ENCODE results near the gene R3HDM2.
A peak's percentile ranks its signal among the peaks of the same experiment; 100 is the strongest.

R3HDM2 gene

DNA sequence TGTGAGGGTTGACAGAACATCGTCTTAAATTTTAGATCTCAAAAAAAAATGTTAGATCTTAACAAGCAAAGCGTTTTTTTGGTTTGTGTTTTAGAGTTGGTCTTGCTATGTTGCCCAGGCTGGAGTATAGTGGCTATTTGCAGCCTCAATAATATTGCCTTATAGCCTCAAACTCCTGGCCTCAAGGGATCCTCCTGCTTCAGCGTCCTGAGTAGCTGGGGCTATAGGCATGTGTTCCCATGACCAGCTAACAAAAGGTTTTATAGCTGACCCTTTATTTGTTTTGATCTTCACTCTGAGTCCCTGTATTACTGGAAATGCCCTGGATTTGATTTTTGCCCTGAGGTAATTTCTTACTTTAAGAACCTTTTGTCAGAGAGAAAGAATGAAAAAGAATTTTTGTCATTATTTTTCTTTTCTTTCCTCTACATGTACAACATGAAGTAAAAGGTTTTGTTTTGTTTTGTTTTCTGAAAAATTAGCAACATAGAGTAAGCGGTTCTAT, 9.0 kb upstream of the R3HDM2 start:
- no peak overlapping the region for H3K4me3 ChIP-seq (ENCODE audit: low read depth in 1 of 2, low read length in 2 of 2)
- no peaks in the 10 kb centered on the region for H3K79me2 ChIP-seq (ENCODE audit: insufficient read depth, low read length)
- no peaks in the 10 kb centered on the region for H3K27me3 ChIP-seq (ENCODE audit: insufficient read depth, low read length, poor library complexity)
- H3K36me3 ChIP-seq (ENCODE audit: insufficient read depth, low read length): no peaks in the 10 kb centered on the region
- ATAC-seq (ENCODE audit: insufficient read depth, low read depth) (no peak), DNase-seq (no peak)
- H2AFZ ChIP-seq (ENCODE audit: low read depth, low read length): no peak overlapping the region
- no peaks in the 10 kb centered on the region for H4K20me1 ChIP-seq (ENCODE audit: insufficient read depth, low read length)
- no peak overlapping the region for H3K9ac ChIP-seq (ENCODE audit: low read depth, low read length)
- no peak for TF ChIP-seq EZH2 (IDR thresholded peaks at IDR 0.05; ENCODE audit: borderline replicate concordance, low read depth, low read length, severe bottlenecking)
- no peak for TF ChIP-seq CTCF (IDR thresholded peaks at IDR 0.05; ENCODE audit: borderline replicate concordance, extremely low read depth, low read length, poor library complexity, severe bottlenecking)
- H3K4me2 ChIP-seq (ENCODE audit: insufficient read depth, low read length): no peak overlapping the region
- H3K4me1 ChIP-seq (ENCODE audit: insufficient read depth, low read length): no peaks in the 10 kb centered on the region
- H3K9me3 ChIP-seq (ENCODE audit: insufficient read depth, low read length, severe bottlenecking): no peaks in the 10 kb centered on the region
- no peak overlapping the region for H3K27ac ChIP-seq (ENCODE audit: low read length)

DNA sequence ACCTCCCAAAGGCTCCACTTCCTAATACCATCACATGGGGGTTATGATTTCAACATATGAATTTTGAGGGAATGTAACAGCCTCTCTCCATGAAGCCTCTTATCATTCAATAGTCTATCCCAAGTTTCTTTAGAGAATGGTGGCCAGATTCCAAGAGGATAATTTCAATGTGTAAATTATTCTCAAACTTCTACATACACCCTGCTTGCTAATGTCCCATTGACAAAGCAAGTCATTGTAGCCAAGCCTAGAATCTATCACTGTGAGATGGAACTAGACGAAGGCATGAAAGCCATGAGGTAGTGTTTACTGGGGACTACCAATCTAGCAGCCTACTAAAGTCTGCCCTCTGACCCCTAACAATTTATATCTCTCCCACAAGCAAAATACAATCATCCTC, 7.6 kb upstream of the R3HDM2 start:
- no peak overlapping the region for H3K9ac ChIP-seq (ENCODE audit: low read depth, low read length)
- TF ChIP-seq EZH2 (IDR thresholded peaks at IDR 0.05; ENCODE audit: borderline replicate concordance, low read depth, low read length, severe bottlenecking): no peak
- TF ChIP-seq CTCF (IDR thresholded peaks at IDR 0.05; ENCODE audit: borderline replicate concordance, extremely low read depth, low read length, poor library complexity, severe bottlenecking): no peak
- no peaks in the 10 kb centered on the region for H3K9me3 ChIP-seq (ENCODE audit: insufficient read depth, low read length, severe bottlenecking)

DNA sequence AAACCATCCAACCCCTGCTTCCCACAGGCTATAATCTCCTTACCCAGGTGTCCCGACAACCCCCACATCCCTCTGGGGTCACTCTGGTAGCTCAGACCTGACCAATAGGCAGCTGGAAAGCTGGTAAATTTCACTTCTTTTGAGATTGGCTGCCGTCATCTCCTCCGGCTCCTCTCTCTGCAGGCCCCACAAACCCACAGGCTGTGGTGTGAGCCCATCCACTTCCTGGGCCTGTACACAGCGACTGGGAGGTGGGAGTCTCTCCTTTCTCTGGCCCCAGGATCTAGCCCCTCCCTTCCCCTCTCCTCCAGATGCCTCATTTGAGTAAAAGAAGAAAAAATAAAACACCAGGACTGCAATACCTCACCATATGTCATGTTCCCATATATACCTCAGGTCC, 4.5 kb upstream of the R3HDM2 start:
- H3K9ac ChIP-seq (ENCODE audit: low read depth, low read length): no peak overlapping the region
- DNase-seq (peak; percentile 33), ATAC-seq (ENCODE audit: insufficient read depth, low read depth) (no peak)
- H3K9me3 ChIP-seq (ENCODE audit: insufficient read depth, low read length, severe bottlenecking): no peaks in the 10 kb centered on the region
- H3K36me3 ChIP-seq (ENCODE audit: insufficient read depth, low read length): no peaks in the 10 kb centered on the region
- H3K4me1 ChIP-seq (ENCODE audit: insufficient read depth, low read length): peaks cover 14% of the 10 kb centered on the region
- no peak overlapping the region for H3K4me2 ChIP-seq (ENCODE audit: insufficient read depth, low read length)
- no peaks in the 10 kb centered on the region for H4K20me1 ChIP-seq (ENCODE audit: insufficient read depth, low read length)
- TF ChIP-seq CTCF (IDR thresholded peaks at IDR 0.05; ENCODE audit: borderline replicate concordance, extremely low read depth, low read length, poor library complexity, severe bottlenecking) (no peak), EZH2 (IDR thresholded peaks at IDR 0.05; ENCODE audit: borderline replicate concordance, low read depth, low read length, severe bottlenecking) (no peak)
- H3K27ac ChIP-seq (ENCODE audit: low read length): no peak overlapping the region
- H3K27me3 ChIP-seq (ENCODE audit: insufficient read depth, low read length, poor library complexity): no peaks in the 10 kb centered on the region
- peaks cover 12% of the 10 kb centered on the region for H3K79me2 ChIP-seq (ENCODE audit: insufficient read depth, low read length)
- no peak overlapping the region for H3K4me3 ChIP-seq (ENCODE audit: low read depth in 1 of 2, low read length in 2 of 2)
- no peak overlapping the region for H2AFZ ChIP-seq (ENCODE audit: low read depth, low read length)

More for the DNA sequence above, 7.6 kb upstream of the R3HDM2 start:
- Histone ChIP-seq H3K27me3 (ENCODE audit: insufficient read depth, low read length, poor library complexity) (no peaks in the 10 kb centered on the region), H3K4me3 (ENCODE audit: low read depth in 1 of 2, low read length in 2 of 2) (no peak overlapping the region), H3K4me1 (ENCODE audit: insufficient read depth, low read length) (no peaks in the 10 kb centered on the region), H4K20me1 (ENCODE audit: insufficient read depth, low read length) (no peaks in the 10 kb centered on the region), H3K4me2 (ENCODE audit: insufficient read depth, low read length) (no peak overlapping the region), H3K36me3 (ENCODE audit: insufficient read depth, low read length) (no peaks in the 10 kb centered on the region), H3K27ac (ENCODE audit: low read length) (no peak overlapping the region), H3K79me2 (ENCODE audit: insufficient read depth, low read length) (no peaks in the 10 kb centered on the region), H2AFZ (ENCODE audit: low read depth, low read length) (no peak overlapping the region)
- ATAC-seq (ENCODE audit: insufficient read depth, low read depth) (no peak), DNase-seq (no peak)
